ENCODE measurements around the gene PTPN6.

Gene PTPN6

GRCh38 chr12:6951551-6952120 lies 480 bp downstream of the PTPN6 start:
- TF ChIP-seq CTCF (IDR thresholded peaks at IDR 0.05) (no peak), ZFX (IDR thresholded peaks at IDR 0.05; ENCODE audit: borderline replicate concordance) (no peak)
- H3K27ac ChIP-seq, result no peak overlapping the region

- TF ChIP-seq CTCF (IDR thresholded peaks at IDR 0.05) (no peak), ZFX (IDR thresholded peaks at IDR 0.05; ENCODE audit: borderline replicate concordance) (no peak)
- no peak overlapping the region for H3K27ac ChIP-seq
Observed at GRCh38 chr12:6952121-6952862, 1.1 kb downstream of the PTPN6 start.

- no peak for TF ChIP-seq CTCF (IDR thresholded peaks at IDR 0.05)
- TF ChIP-seq ZFX (IDR thresholded peaks at IDR 0.05; ENCODE audit: borderline replicate concordance), result no peak
- H3K27ac ChIP-seq, result no peak overlapping the region
Observed at GRCh38 chr12:6952863-6953441, 1.8 kb downstream of the PTPN6 start.

- no peak overlapping the region for H3K27ac ChIP-seq
- TF ChIP-seq ZFX (IDR thresholded peaks at IDR 0.05; ENCODE audit: borderline replicate concordance) (no peak), CTCF (IDR thresholded peaks at IDR 0.05) (no peak)
Observed at GRCh38 chr12:6953442-6954315, 2.5 kb downstream of the PTPN6 start.

GRCh38 chr12:6954316-6955107 lies 3.4 kb downstream of the PTPN6 start:
- no peak for TF ChIP-seq ZFX (IDR thresholded peaks at IDR 0.05; ENCODE audit: borderline replicate concordance)
- TF ChIP-seq CTCF (IDR thresholded peaks at IDR 0.05), result no peak
- no peak overlapping the region for H3K27ac ChIP-seq

- no peak for TF ChIP-seq ZFX (IDR thresholded peaks at IDR 0.05; ENCODE audit: borderline replicate concordance)
- TF ChIP-seq CTCF (IDR thresholded peaks at IDR 0.05), result no peak
- H3K27ac ChIP-seq, result no peak overlapping the region
Observed at GRCh38 chr12:6955108-6956020, 4.2 kb downstream of the PTPN6 start.

Measured in 22Rv1 (cell line).